GM23338 (cell line): Measurements from ENCODE around the gene C10orf71. TPM values are rescaled to one million over a fixed set of nuclear protein-coding genes. Genes with fewer than 3 reads are reported as not detected.

Source experiments
- ATAC-seq: fragments of 200-7000 bp; cut with Tn5 transposase; 3 replicates; pipeline ENCODE4 v1.9.1; 2020
- DNase-seq: peaks from one replicate; pipeline ENCODE4 v3.0.0-alpha.2; 2015; ENCODE audit warnings: low spot score
- H2AFZ ChIP-seq: fragments of 200-600 bp; sonication (generic); 2 replicates; pipeline ENCODE4 v1.8.0; 2016; ENCODE audit warnings: antibody characterized with exemption, mild to moderate bottlenecking, moderate library complexity
- H3F3A ChIP-seq: fragments of 200-600 bp; sonication (generic); replicated peaks from 2 replicates; pipeline ENCODE4 v1.8.0; 2017; ENCODE audit warnings: antibody characterized with exemption, mixed run types, low read depth
- H3K27ac ChIP-seq: fragments of 200-600 bp; sonication (generic); 2 replicates; pipeline ENCODE4 v1.6.1; 2016; ENCODE audit warnings: low read depth
- H3K27me3 ChIP-seq: fragments of 200-600 bp; sonication (generic); 2 replicates; pipeline ENCODE4 v1.8.0; 2016; ENCODE audit warnings: mild to moderate bottlenecking, mixed run types, moderate library complexity; ENCODE audit not compliant: insufficient read depth
- H3K36me3 ChIP-seq: fragments of 200-600 bp; sonication (generic); 2 replicates; pipeline ENCODE4 v1.8.0; 2016; ENCODE audit warnings: mild to moderate bottlenecking; ENCODE audit not compliant: insufficient read depth
- H3K4me1 ChIP-seq: fragments of 200-600 bp; sonication (generic); 2 replicates; pipeline ENCODE4 v1.8.0; 2016; ENCODE audit warnings: mild to moderate bottlenecking, moderate library complexity; ENCODE audit not compliant: insufficient read depth
- H3K4me2 ChIP-seq: fragments of 200-600 bp; sonication (generic); 2 replicates; pipeline ENCODE4 v1.7.1; 2017; ENCODE audit warnings: mixed run types
- H3K4me3 ChIP-seq: fragments of 200-600 bp; sonication (generic); 2 replicates; pipeline ENCODE4 v1.6.1; 2016; ENCODE audit warnings: mixed run types
- H3K79me2 ChIP-seq: fragments of 200-600 bp; sonication (generic); replicated peaks from 2 replicates; pipeline ENCODE4 v1.8.0; 2017; ENCODE audit warnings: mild to moderate bottlenecking; ENCODE audit not compliant: insufficient read depth
- H3K9me2 ChIP-seq: fragments of 200-600 bp; sonication (generic); 2 replicates; pipeline ENCODE4 v1.8.0; 2017; ENCODE audit not compliant: insufficient read depth
- H4K20me1 ChIP-seq: fragments of 200-600 bp; sonication (generic); replicated peaks from 2 replicates; pipeline ENCODE4 v1.8.0; 2017; ENCODE audit warnings: mild to moderate bottlenecking; ENCODE audit not compliant: insufficient read depth
- H3K27ac Mint-ChIP-seq: 2 replicates; pipeline ENCODE4 v1.8.0; 2020; ENCODE audit warnings: inconsistent platforms, mild to moderate bottlenecking, moderate library complexity, mixed read lengths
- H3K27me3 Mint-ChIP-seq: 3 replicates; pipeline ENCODE4 v1.8.0; 2022; ENCODE audit warnings: low read depth, mild to moderate bottlenecking, moderate library complexity, mixed read lengths, inconsistent platforms; ENCODE audit not compliant: insufficient read depth, poor library complexity
- H3K36me3 Mint-ChIP-seq: 3 replicates; pipeline ENCODE4 v1.8.0; 2021; ENCODE audit warnings: low read depth, mild to moderate bottlenecking, inconsistent platforms, moderate library complexity, mixed read lengths
- H3K4me1 Mint-ChIP-seq: 3 replicates; pipeline ENCODE4 v1.8.0; 2020; ENCODE audit warnings: mild to moderate bottlenecking, inconsistent platforms, mixed read lengths
- H3K4me3 Mint-ChIP-seq: 3 replicates; pipeline ENCODE4 v1.8.0; 2021; ENCODE audit warnings: moderate library complexity, mild to moderate bottlenecking, inconsistent platforms, mixed read lengths
- H3K9me3 Mint-ChIP-seq: 3 replicates; pipeline ENCODE4 v1.8.0; 2020; ENCODE audit warnings: moderate library complexity, mild to moderate bottlenecking, inconsistent platforms, mixed read lengths
- CTCF ChIP-seq, 2 experiments: fragments of 200-600 bp in 1 of 2; sonication (generic) in 1 of 2; conservative IDR thresholded peaks; 2 replicates each; pipeline versions ENCODE4 v1.5.1 to v1.6.1; 2016 to 2017; ENCODE audit warnings: antibody characterized with exemption in 2 of 2, low read depth in 2 of 2, mild to moderate bottlenecking in 2 of 2, moderate library complexity in 1 of 2
- ETS1 ChIP-seq: IDR thresholded peaks from 2 replicates; pipeline ENCODE4 v1.6.1; 2016; ENCODE audit warnings: antibody characterized with exemption
- EZH2 ChIP-seq: fragments of 200-600 bp; sonication (generic); IDR thresholded peaks from one replicate; pipeline ENCODE4 v1.8.0; 2017; ENCODE audit warnings: antibody characterized with exemption, mild to moderate bottlenecking, low read depth; ENCODE audit not compliant: unreplicated experiment
- JUNB ChIP-seq: IDR thresholded peaks from one replicate; pipeline ENCODE4 v1.6.1; 2016; ENCODE audit warnings: antibody characterized with exemption; ENCODE audit not compliant: unreplicated experiment
- NANOG ChIP-seq: IDR thresholded peaks from 2 replicates; pipeline ENCODE4 v1.6.1; 2016; ENCODE audit warnings: antibody characterized with exemption, borderline replicate concordance
- POLR2AphosphoS5 ChIP-seq: IDR thresholded peaks from 2 replicates; pipeline ENCODE4 v1.6.1; 2016; ENCODE audit warnings: antibody characterized with exemption, low read depth
- STAT1 ChIP-seq: IDR thresholded peaks from one replicate; pipeline ENCODE4 v1.6.1; 2016; ENCODE audit warnings: antibody characterized with exemption; ENCODE audit not compliant: unreplicated experiment
- ZNF114 ChIP-seq: fragments of 250-450 bp; sonication (Bioruptor Pico); IDR thresholded peaks from 2 replicates; pipeline ENCODE4 v1.5.0; 2020; ENCODE audit warnings: mild to moderate bottlenecking, moderate library complexity
- ZNF331 ChIP-seq: fragments of 250-450 bp; sonication (Bioruptor Pico); IDR thresholded peaks from 2 replicates; pipeline ENCODE4 v1.5.0; 2020; ENCODE audit warnings: low read depth, mild to moderate bottlenecking, moderate library complexity
- ZNF462 ChIP-seq: fragments of 250-450 bp; sonication (Bioruptor Pico); IDR thresholded peaks from 2 replicates; pipeline ENCODE4 v1.5.0; 2020; ENCODE audit warnings: mild to moderate bottlenecking, moderate library complexity
- polyA plus RNA-seq: library from polyadenylated mRNA; unstranded; fragments of >200 nt; fragmentation: Nextera tagmentation; extraction: Ambion mirVana; gene quantifications from 2 replicates; pipeline ENCODE4 v1.2.1, GENCODE V29; 2016
- total RNA-seq: library from RNA; depleted of rRNA; stranded (reverse); fragments of >200 nt; shearing (Covaris generic); gene quantifications from 2 replicates; pipeline ENCODE4 v1.2.3, GENCODE V29; 2014

C10orf71 gene
- total and polyA plus RNA-seq, 2 experiments from 2014 or later: not detected

GRCh38 chr10:49280001-49280408 is 19.0 kb upstream of the C10orf71 start:
- DNase-seq: no peak
- Histone ChIP-seq H4K20me1 (no peaks in the 10 kb centered on the region), H3K79me2 (no peaks in the 10 kb centered on the region), H3K27ac (no peak overlapping the region), H3K4me3 (no peak overlapping the region), H2AFZ (no peak overlapping the region), H3K27me3 (no peaks in the 10 kb centered on the region), H3K9me2 (no peaks in the 10 kb centered on the region; the same call in 1 of the 2 replicates), H3K36me3 (no peaks in the 10 kb centered on the region), H3F3A (no peaks in the 10 kb centered on the region), H3K4me1 (no peaks in the 10 kb centered on the region), H3K4me2 (no peak overlapping the region)
- TF ChIP-seq NANOG (no peak), STAT1 (no peak), ETS1 (no peak), ZNF462 (no peak), EZH2 (no peak), CTCF (conservative IDR thresholded peaks at IDR 0.05; ENCODE audit: low read depth in 2 of 2) (no peak), JUNB (no peak), ZNF114 (no peak), ZNF331 (CRISPR knock-in tag) (no peak), POLR2AphosphoS5 (no peak)
- Mint-ChIP-seq H3K27ac (no peak overlapping the region), H3K27me3 (no peaks in the 10 kb centered on the region), H3K36me3 (no peaks in the 10 kb centered on the region), H3K4me1 (no peaks in the 10 kb centered on the region; the same call in 2 of the 3 replicates), H3K4me3 (no peak overlapping the region), H3K9me3 (no peaks in the 10 kb centered on the region)
- ATAC-seq: no peak
